ENCODE results near the gene TFF3.

Gene TFF3, protein sequence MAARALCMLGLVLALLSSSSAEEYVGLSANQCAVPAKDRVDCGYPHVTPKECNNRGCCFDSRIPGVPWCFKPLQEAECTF

GRCh38 chr21:42315296-42315891 lies at the start of gene TFF3:
Gene TFF3, minus strand, starts transcription at chr21:42315409. Its CDS starts 35 bp downstream, at chr21:42315374.
- DNase-seq: peak; percentile 97 to 98

GRCh38 chr21:42364304-42364865 lies 49.2 kb upstream of the TFF3 start:
- no peak for DNase-seq

DNA sequence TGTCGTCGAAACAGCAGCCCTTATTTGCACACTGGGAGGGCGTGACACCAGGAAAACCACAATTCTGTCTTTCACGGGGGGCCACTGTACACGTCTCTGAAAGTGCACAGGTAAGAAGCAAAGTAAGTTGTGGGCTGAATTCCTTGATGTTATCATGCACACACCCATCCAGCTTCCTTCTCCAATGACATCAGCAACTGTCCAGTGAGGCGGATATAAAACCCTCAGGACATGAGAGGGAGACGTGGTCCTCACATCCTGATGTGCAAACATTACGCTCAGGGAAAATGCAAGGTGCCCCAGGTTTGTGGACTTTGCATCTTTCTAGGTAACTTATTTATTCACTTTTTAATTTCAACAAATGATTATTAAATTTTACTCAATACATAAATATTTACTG lies 48.1 kb upstream of the TFF3 start:
- no peak for DNase-seq

DNA sequence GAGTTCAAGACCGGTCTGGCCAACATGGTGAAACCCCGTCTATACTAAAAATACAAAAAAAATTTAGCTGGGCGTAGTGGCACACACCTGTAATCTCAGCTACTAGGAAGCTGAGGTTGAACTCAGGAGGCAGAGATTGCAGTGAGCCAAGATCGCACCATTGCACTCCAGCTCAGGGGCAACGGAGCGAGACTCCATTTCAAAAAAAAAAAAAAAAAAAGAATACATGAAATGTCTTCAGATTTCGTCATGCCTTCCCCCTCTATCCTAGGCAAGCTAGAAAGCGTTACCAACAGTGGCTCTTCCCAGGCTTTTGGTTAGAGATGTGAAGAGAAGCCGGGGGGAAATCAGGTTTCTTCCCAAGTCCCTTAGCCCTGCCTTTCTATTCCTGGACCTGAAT lies 47.5 kb upstream of the TFF3 start:
- DNase-seq: no peak

GRCh38 chr21:42362198-42362597 lies 47.0 kb upstream of the TFF3 start:
- DNase-seq: no peak

GRCh38 chr21:42361286-42361685 lies 46.1 kb upstream of the TFF3 start:
- no peak for DNase-seq

- peak in 1 of 2 experiments; percentile 8 for DNase-seq
Measured at GRCh38 chr21:42360317-42360716, 45.1 kb upstream of the TFF3 start.

DNA sequence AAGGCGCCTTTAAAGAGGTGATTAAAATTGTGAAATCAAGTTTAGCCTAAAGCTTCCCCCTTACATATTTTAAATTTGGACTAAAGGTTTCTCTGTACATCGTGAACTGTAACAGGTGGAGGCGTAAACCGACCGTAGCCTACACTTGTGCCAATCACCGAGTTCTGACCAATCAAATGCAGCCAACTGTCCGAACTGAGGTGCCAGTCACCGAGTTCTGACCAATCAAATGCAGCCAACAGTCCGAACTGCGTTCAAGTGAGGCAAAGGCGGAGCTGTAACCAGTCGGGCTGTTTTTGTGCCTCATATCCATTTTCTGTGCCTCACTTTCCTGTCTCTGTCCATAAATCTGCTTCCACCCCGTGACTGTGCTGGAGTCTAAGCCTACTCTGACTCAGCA lies 43.7 kb upstream of the TFF3 start:
- DNase-seq: no peak

GRCh38 chr21:42358261-42358660 lies 43.1 kb upstream of the TFF3 start:
- DNase-seq: no peak

GRCh38 chr21:42357307-42357706 lies 42.1 kb upstream of the TFF3 start:
- no peak for DNase-seq

- DNase-seq: no peak
Measured at GRCh38 chr21:42356650-42357049, 41.4 kb upstream of the TFF3 start.

GRCh38 chr21:42356046-42356445 lies 40.8 kb upstream of the TFF3 start:
- no peak for DNase-seq

- no peak for DNase-seq
Measured at GRCh38 chr21:42353623-42354022, 38.4 kb upstream of the TFF3 start.

GRCh38 chr21:42352441-42353095 lies 37.4 kb upstream of the TFF3 start:
- no peak for DNase-seq

DNA sequence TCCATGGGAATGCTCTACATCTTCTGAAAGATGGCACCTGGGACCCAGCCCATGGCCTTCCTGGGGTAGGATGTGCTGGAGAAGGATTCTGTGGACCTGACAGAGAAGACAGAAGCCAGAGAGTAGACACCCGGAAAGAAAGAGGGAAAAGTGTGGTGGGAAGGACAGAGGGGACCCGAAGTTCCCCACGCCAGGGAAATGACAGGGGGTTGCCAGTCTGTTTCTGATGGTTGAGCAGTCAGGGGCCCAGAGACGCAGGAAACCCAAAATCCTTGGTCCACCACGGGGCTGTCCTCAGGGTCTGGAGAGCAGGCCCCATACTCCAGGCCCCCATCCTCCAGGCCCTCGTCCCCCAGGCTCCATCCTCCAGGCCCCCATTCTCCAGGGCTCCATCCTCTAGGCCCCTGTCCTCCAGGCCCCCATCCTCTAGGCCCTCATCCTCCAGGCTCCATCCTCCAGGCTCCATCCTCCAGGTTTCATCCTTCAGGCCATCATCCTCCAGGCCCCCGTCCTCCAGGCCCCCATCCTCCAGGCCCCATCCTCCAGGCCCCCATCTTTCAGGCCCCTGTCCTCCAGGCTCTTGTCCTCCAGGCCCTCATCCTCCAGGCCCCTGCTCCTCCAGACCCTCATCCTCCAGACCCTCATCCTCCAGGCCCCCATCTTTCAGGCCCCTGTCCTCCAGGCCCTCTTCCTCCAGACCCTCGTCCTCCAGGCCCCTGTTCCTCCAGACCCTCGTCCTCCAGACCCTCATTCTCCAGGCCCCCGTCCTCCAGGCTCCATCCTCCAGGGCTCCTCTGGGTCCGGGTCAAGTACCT lies 36.6 kb upstream of the TFF3 start:
- DNase-seq: no peak

- DNase-seq: no peak
Measured at GRCh38 chr21:42350927-42351426, 35.8 kb upstream of the TFF3 start, which contains the start of gene TFF2. Gene TFF2, minus strand, starts transcription at chr21:42350994. Its CDS starts 37 bp downstream, at chr21:42350957.

DNA sequence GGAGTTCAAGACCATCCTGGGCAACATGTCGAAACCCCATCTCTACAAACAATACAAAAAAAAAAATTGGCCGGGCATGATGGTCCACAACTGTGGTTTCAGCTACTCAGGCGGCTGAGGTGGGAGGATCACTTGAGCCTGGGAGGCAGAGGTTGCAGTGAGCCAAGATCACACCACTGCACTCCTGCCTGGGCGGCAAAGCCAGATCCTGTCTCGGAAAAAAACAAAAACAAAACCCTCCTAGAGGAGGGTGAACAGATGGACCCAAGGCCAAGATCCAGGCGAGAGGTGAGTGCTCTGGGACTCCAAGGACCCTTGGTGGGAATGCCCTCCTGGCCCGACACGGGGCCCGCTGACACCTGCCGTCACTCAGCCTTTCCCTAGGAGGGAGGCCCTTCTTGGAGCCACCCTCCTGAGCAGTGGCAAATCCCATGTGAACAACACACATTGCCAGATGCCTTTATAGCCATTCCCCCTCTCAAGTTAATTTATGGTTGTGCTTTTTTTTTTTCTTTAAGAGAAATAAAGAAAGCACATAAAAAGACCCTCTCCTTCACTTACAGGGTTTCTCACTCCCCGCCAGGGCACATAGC lies 35.2 kb upstream of the TFF3 start:
- no peak for DNase-seq

DNA sequence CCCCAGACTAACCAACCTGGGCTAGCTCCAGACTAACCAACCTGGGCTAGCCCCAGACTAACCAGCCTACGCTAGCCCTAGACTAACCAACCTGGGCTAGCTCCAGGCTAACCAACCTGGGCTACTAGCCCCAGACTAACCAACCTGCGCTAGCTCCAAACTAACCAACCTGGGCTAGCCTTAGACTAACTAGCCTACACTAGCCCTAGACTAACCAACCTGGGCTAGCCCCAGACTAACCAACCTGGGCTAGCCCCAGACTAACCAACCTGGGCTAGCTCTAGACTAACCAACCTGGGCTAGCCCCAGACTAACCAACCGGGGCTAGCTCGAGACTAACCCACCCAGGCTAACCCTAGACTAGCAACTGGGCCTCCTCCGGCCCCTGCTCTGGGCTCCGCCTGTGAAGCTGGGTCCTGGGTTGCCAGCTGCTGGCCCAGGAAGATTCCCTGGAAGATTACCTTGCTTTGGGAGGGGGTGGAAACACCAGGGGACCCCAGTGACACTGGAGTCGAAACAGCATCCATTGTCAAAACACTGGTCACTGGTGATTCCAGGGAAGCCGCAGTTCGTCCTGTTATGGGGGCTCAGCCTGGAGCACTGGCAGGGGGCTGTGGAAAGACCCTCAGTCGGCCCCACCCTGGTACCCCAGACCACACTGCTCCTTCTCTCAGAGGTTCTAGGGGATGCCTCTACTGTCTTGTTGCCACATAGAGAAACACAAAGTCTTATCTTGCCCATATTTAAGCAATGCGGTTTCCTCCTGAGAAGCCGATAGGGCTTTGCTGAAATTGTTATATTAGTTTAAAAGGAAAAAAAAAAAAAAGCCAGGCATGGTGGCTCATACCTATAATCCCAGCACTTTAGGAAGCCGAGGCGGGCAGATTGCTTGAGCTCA lies 34.5 kb upstream of the TFF3 start:
- DNase-seq: no peak

DNA sequence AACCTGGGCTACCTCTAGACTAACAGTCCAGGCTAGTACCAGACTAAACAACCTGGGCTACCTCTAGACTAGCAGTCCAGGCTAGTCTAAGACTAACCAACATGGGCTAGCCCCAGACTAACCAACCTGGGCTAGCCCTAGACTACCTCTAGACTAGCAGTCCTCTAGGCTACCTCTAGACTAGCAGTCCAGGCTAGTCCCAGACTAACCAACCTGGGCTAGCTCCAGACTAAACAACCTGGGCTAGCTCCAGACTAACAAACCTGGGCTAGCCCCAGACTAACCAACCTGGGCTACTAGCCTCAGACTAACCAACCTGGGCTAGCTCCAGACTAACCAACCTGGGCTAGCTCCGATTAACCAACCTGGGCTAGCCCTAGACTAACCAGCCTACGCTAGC lies 33.6 kb upstream of the TFF3 start:
- DNase-seq: no peak

DNA sequence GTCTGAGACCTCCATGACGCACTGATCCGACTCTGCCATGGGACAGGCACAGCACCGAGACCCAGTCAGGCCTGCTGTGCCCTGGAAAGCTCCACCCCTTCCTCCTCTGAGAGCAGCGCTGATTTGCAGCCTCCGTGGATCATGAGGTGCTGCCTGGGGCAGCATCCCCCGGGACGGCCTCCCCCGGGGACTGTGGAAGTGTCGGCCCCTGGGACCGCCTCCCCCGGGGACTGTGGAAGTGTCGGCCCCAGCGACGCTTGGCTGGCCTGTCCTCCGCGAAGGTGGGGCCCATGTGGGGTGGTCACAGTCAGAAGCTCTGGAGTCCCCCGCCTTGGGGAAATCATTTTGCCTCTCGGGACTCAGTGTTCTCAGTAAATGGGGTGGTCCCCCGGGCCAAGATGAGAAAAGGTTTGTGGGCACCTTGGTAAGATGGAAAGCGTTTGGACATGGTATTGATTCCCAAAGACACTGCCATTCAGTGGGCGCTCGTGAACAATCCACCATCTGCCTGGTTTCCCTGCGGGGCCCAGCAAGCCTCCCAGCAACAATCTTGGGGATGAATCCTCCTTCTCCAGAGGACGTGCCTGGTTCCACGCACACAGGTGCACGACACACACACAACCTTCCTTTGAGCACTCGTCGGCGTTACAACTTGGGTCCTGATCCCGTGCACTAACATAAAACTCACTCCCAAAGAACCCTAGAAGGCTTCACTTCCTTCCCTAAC lies 32.6 kb upstream of the TFF3 start:
- DNase-seq: no peak
